ENCODE measurements around the gene ADAMTS17. TPM values are rescaled to one million over a fixed set of nuclear protein-coding genes. Genes with fewer than 3 reads are reported as not detected.

Gene ADAMTS17
- total and polyA plus RNA-seq, 9 of the 15 experiments (the other 6 are each of a cell fraction or from before 2014, with no cell fraction given) = 0.01 to 0.14 (median 0.07) TPM; not detected in 6

GRCh38 chr15:100281096-100281917, 60.5 kb downstream of the ADAMTS17 start:
- DNase-seq (ENCODE audit: extremely low read depth in 1 of 4, low spot score in 3 of 4) (no peak), ATAC-seq (no peak), FAIRE-seq (no peak)
- intact Hi-C loops (cut with micrococcal nuclease) = no loop called here
- TF ChIP-seq L3MBTL2 (IDR thresholded peaks at IDR 0.05) = no peak
- no peak for TF ChIP-seq TAF15 (IDR thresholded peaks at IDR 0.05; ENCODE audit: low read depth, low read length)
- TF ChIP-seq POLR3G (IDR thresholded peaks at IDR 0.05; ENCODE audit: extremely low read depth, insufficient read length, insufficient replicate concordance) = no peak
- TF ChIP-seq CGGBP1 (CRISPR knock-in tag; IDR thresholded peaks at IDR 0.05) = no peak
- TF ChIP-seq TBP (optimal IDR thresholded peaks at IDR 0.05; ENCODE audit: low read depth, low read length) = no peak
- TF ChIP-seq RBM15 (IDR thresholded peaks at IDR 0.05; ENCODE audit: insufficient read depth, low read length) = no peak
- no peak for TF ChIP-seq BRCA1 (IDR thresholded peaks at IDR 0.05)
- no peak for TF ChIP-seq BRCA1 (CRISPR knock-in tag; IDR thresholded peaks at IDR 0.05)
- TF ChIP-seq STAT5B (CRISPR knock-in tag; IDR thresholded peaks at IDR 0.05) = no peak
- no peak for TF ChIP-seq HMGN3 (IDR thresholded peaks at IDR 0.05; ENCODE audit: borderline replicate concordance, extremely low read depth, insufficient read length, low read depth, low read length)
- no peak for TF ChIP-seq ZNF436 (CRISPR knock-in tag; IDR thresholded peaks at IDR 0.05)
- TF ChIP-seq CHD2 (IDR thresholded peaks at IDR 0.05; ENCODE audit: low read depth, low read length) = no peak
- no peak for TF ChIP-seq ZKSCAN3 (CRISPR knock-in tag; IDR thresholded peaks at IDR 0.05)
- TF ChIP-seq CREM (IDR thresholded peaks at IDR 0.05; ENCODE audit: low read depth) = no peak
- TF ChIP-seq HIVEP1 (CRISPR knock-in tag; IDR thresholded peaks at IDR 0.05) = no peak
- no peak for TF ChIP-seq HNRNPH1 (optimal IDR thresholded peaks at IDR 0.05; ENCODE audit: low read depth, low read length)
- TF ChIP-seq POLR3A (IDR thresholded peaks at IDR 0.05; ENCODE audit: borderline replicate concordance, extremely low read depth, insufficient read depth, insufficient read length) = no peak
- TF ChIP-seq ZC3H8 (IDR thresholded peaks at IDR 0.05) = no peak
- no peak for TF ChIP-seq ATF2 (CRISPR knock-in tag; IDR thresholded peaks at IDR 0.05)
- no peak for TF ChIP-seq ZNF197 (CRISPR knock-in tag; IDR thresholded peaks at IDR 0.05; ENCODE audit: low read depth)
- no peak for TF ChIP-seq RFX5 (IDR thresholded peaks at IDR 0.05; ENCODE audit: low read depth, low read length)
- H3K27ac ChIP-seq (ENCODE audit: extremely low read depth, low read depth, low read length) = no peak overlapping the region
- no peak overlapping the region for H3K4me2 ChIP-seq (ENCODE audit: insufficient read depth, low read length)
- H4K20me1 ChIP-seq (replicated peaks; ENCODE audit: control insufficient read depth, insufficient read depth, low read length) = no peaks in the 10 kb centered on the region
- ChIA-PET CTCF (ENCODE audit: low intra/inter-chr PET ratio) (no interaction called here), POLR2A (no interaction called here)
- H3K9me3 ChIP-seq (replicated peaks; ENCODE audit: control insufficient read depth, insufficient read depth, low read depth, low read length) = no peaks in the 10 kb centered on the region
- no peaks in the 10 kb centered on the region for H3K79me2 ChIP-seq (ENCODE audit: control insufficient read depth, insufficient read depth, low read length)
- WGBS (ENCODE audit: insufficient coverage, low coverage, missing lambda C conversion rate) = 2% methylated on average over 28 of the region's 30 CpGs
- no peaks in the 10 kb centered on the region for H3K4me1 ChIP-seq (replicated peaks in 1 of 2; ENCODE audit: control insufficient read depth in 2 of 2, insufficient read depth in 2 of 2, low read length in 2 of 2)
- H2AFZ ChIP-seq (ENCODE audit: low read depth, low read length) = no peak overlapping the region
- H3K36me3 ChIP-seq (ENCODE audit: control insufficient read depth, insufficient read depth, low read length) = no peaks in the 10 kb centered on the region
- no peak overlapping the region for H3K4me3 ChIP-seq
- H3K27me3 ChIP-seq (ENCODE audit: control insufficient read depth in 2 of 2, insufficient read depth in 2 of 2, low read length in 2 of 2) = peaks cover 0 to 61% of the 10 kb centered on the region in 2 experiments; a peak in 2 of 5 replicates
- in situ Hi-C loops (cut with MboI) = no loop called here
- no peaks in the 10 kb centered on the region for H3K9me1 ChIP-seq (ENCODE audit: control insufficient read depth, insufficient read depth, low read length)
- BruUV-seq (replicated peaks) = no TSS peak
- H3K9ac ChIP-seq (ENCODE audit: insufficient read depth in 1 of 2, low read depth in 2 of 2, low read length in 2 of 2) = no peak overlapping the region
